HUES64 (cell line): ENCODE data around the gene PRKAG3.

Experiments used
- H3K27ac ChIP-seq: 2 replicates; pipeline ENCODE4 v1.7.0; 2013; ENCODE audit warnings: low read depth, low read length, inconsistent platforms
- H3K27me3 ChIP-seq: 2 replicates; pipeline ENCODE4 v1.6.1; 2013; ENCODE audit warnings: mild to moderate bottlenecking, low read length; ENCODE audit not compliant: insufficient read depth
- H3K36me3 ChIP-seq: 2 replicates; pipeline ENCODE4 v1.6.1; 2013; ENCODE audit warnings: mild to moderate bottlenecking, low read length; ENCODE audit not compliant: insufficient read depth
- H3K4me1 ChIP-seq: 2 replicates; pipeline ENCODE4 v1.6.1; 2013; ENCODE audit warnings: mild to moderate bottlenecking, low read length, moderate library complexity; ENCODE audit not compliant: insufficient read depth
- H3K4me3 ChIP-seq: 2 replicates; pipeline ENCODE4 v1.5.1; 2013; ENCODE audit warnings: mild to moderate bottlenecking, low read length, moderate library complexity
- H3K9ac ChIP-seq: 2 replicates; pipeline ENCODE4 v1.6.1; 2013; ENCODE audit warnings: mild to moderate bottlenecking, low read depth, low read length
- H3K9me3 ChIP-seq: 2 replicates; pipeline ENCODE4 v1.6.1; 2013; ENCODE audit warnings: low read depth, low read length; ENCODE audit not compliant: insufficient read depth
- WGBS: fragments of 150-250, 120-280 bp; methylation state at CpG from one replicate; pipeline ENCODE4 v1.1.7; 2013; ENCODE audit warnings: missing lambda C conversion rate; 5-methylcytosine and 5-hydroxymethylcytosine counted together

Gene PRKAG3

DNA sequence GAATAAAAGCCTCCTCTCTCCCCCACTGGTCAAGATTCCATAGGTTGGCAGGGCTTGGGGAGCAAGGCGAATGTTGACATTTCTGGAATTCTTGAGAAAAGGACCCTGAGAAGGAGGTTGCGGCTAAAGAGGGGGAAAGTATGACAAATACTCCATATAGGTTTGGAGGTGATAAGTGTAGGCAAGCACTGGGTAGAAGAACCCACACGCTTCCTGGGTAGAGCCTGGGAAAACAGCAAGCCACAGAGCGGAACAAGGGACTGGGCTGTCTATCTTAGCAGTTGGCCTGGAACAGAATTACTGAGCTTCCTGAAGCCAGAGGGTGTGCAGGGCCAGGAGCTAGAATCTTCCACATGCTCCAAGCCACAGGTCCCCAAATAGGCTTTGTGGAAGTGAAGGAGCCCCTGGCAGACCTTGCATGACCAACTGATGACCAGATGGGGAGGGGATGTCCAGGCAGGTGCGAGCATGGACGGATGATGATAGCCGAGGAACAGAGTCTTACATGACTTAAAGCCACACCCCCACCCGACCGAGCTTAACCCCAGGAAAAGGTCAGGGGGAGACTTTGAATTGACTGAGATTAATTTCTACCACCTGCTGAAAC lies 9.9 kb downstream of the PRKAG3 start:
- Histone ChIP-seq H3K9ac (no peak overlapping the region), H3K27me3 (no peaks in the 10 kb centered on the region), H3K4me3 (no peak overlapping the region), H3K4me1 (no peaks in the 10 kb centered on the region), H3K9me3 (no peaks in the 10 kb centered on the region), H3K36me3 (no peaks in the 10 kb centered on the region), H3K27ac (no peak overlapping the region)
- WGBS: 92% methylated on average over 9 of the region's 9 CpGs

DNA sequence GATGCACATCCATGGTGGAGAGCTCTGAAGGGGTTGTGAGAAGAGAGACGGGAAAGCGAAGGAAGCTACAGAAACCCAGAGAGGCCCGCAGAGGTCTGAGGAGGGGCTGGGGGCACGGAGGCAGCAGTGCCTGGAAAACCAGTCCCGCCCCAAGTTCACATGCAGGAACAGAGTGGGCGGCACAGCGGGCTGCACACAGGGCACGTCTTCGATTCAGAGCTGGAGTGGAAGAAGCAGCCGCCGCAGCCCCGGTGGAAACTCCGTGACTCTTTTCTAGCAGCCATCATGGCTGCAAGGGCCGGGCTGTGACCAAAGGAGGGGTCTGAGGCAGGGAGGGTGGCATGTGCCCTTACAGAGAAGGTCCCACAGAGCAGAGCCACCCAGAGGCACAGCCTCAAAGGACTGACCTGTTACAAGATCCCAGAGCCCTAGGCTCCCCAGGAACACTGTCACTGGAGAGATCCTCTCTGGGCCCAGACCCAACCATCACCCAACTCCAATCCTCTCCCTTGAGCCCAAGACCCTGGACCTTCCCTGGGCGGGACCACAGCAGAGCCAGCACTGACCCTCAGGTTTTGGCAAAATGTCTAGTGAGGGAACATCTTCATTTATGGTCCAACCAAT lies 10.7 kb downstream of the PRKAG3 start:
- 95% methylated on average over 15 of the region's 15 CpGs for WGBS

DNA sequence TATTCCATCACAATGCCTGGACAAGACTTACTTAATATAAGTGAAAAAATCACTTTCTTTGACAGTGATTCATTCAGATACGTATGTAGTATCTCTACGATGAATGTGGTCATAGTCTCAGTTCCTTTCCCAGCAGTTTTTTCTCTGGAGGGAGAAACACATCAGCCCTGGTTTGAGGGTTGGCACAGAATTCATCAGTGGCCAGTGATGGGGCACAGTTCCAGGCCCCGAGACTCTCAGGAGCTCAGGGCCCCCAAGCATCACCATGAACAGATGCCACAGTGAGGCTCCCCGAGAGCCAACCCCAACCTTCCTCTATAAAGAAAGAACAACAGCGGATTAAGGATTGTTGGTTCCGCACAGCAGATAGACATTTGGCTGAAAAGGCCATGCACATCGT lies 12.5 kb downstream of the PRKAG3 start:
- no peaks in the 10 kb centered on the region for H3K36me3 ChIP-seq
- no peaks in the 10 kb centered on the region for H3K4me1 ChIP-seq
- H3K9me3 ChIP-seq: no peaks in the 10 kb centered on the region
- no peak overlapping the region for H3K27ac ChIP-seq
- no peaks in the 10 kb centered on the region for H3K27me3 ChIP-seq
- no peak overlapping the region for H3K9ac ChIP-seq
- H3K4me3 ChIP-seq: no peak overlapping the region
- 96% methylated on average over 7 of the region's 7 CpGs for WGBS

More for the DNA sequence above, 10.7 kb downstream of the PRKAG3 start:
- Histone ChIP-seq H3K9me3 (no peaks in the 10 kb centered on the region), H3K27ac (no peak overlapping the region), H3K9ac (no peak overlapping the region), H3K4me3 (no peak overlapping the region), H3K36me3 (no peaks in the 10 kb centered on the region), H3K4me1 (no peaks in the 10 kb centered on the region), H3K27me3 (no peaks in the 10 kb centered on the region)

DNA sequence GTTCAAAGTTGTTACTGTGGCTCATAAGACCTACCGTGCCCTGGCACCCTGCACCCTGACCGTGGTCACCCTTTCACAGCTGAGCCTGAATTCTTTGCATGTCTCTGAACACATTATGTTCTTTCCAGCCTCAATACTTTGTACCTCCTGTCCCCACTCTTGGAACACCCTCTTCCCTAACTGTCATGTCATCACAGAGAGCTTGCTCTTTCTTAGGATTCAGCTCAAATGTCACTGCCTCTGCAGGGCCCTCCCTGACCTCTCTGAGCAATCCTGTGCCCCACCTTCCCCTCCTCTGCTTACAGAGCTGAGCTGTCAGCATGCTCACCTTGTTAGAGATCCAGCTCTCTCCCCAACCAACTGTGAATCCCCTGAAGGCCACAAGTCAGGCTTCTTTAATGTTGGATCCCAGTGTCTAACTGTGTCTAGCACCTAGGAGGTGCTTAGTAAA lies 15.0 kb downstream of the PRKAG3 start:
- H3K9ac ChIP-seq: no peak overlapping the region
- no peaks in the 10 kb centered on the region for H3K4me1 ChIP-seq
- WGBS: 92% methylated on average over 2 of the region's 2 CpGs
- H3K4me3 ChIP-seq: no peak overlapping the region
- no peaks in the 10 kb centered on the region for H3K27me3 ChIP-seq
- no peaks in the 10 kb centered on the region for H3K9me3 ChIP-seq
- no peaks in the 10 kb centered on the region for H3K36me3 ChIP-seq
- H3K27ac ChIP-seq: no peak overlapping the region

DNA sequence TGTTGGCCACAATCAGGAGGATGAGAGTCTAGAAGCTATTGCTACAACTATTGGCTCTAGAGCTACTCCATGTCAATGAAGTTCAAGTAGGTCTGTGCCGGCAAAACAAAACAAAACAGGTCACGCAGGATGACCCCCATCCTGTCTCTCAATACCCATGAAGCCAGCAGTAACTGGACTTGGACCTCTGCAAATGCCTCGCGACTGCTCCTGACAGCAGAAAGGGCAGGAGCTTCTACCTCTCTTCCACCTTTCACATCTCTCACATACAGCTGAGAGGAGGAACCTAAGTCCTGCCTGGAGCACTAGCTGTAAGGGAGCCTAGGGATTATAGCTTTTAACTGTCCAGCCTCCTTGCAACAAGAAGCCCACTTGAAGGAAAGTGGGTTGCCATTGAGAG lies 16.0 kb downstream of the PRKAG3 start:
- H3K27me3 ChIP-seq: no peaks in the 10 kb centered on the region

DNA sequence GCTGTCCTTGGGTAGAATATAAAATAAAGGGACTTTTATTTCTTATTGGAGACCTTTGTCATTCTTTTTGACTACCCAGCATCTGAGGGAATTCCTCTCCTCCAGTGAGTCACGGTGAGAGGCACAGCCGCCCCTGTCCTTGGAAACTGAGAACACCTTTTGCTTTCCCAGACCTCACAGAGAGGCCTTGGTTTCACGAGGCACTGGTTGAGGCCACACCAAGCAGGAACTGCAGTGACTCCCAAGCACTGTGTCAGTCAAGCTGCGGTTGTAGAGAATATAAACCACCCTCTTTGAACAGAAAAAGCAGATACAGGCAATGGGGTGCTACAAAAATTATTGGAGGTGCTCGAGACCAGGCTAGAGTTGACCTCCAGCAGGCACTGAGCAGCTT lies 16.4 kb downstream of the PRKAG3 start:
- H3K36me3 ChIP-seq: no peaks in the 10 kb centered on the region
- WGBS: 92% methylated on average over 5 of the region's 5 CpGs
- no peaks in the 10 kb centered on the region for H3K9me3 ChIP-seq
- H3K4me3 ChIP-seq: no peak overlapping the region
- no peak overlapping the region for H3K9ac ChIP-seq
- no peak overlapping the region for H3K27ac ChIP-seq
- H3K27me3 ChIP-seq: no peaks in the 10 kb centered on the region
- H3K4me1 ChIP-seq: no peaks in the 10 kb centered on the region

More for the DNA sequence above, 16.0 kb downstream of the PRKAG3 start:
- H3K4me1 ChIP-seq: no peaks in the 10 kb centered on the region
- no peak overlapping the region for H3K4me3 ChIP-seq
- no peaks in the 10 kb centered on the region for H3K9me3 ChIP-seq
- 94% methylated on average over 4 of the region's 4 CpGs for WGBS
- H3K27ac ChIP-seq: no peak overlapping the region
- H3K36me3 ChIP-seq: no peaks in the 10 kb centered on the region
- no peak overlapping the region for H3K9ac ChIP-seq

DNA sequence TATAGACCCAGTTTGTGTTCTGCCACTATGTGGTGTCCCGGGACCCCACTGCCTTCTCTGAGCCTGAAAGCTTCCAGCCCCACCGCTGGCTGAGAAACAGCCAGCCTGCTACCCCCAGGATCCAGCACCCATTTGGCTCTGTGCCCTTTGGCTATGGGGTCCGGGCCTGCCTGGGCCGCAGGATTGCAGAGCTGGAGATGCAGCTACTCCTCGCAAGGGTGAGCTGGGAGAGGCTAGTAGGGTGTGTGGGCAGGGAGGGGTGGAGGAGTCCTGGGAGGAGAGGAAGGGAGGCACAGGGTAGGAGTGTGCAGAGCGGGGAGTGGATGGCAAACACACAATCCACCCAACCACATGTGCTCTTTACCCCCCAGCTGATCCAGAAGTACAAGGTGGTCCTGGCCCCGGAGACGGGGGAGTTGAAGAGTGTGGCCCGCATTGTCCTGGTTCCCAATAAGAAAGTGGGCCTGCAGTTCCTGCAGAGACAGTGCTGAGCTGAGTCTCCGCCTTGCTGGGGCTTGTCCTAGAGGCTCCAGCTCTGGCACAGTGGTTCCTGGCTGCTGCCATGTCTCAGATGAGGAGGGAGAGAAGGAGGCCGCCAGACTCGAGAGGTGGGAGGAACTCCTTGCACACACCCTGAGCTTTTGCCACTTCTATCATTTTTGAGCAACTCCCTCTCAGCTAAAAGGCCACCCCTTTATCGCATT lies 16.9 kb downstream of the PRKAG3 start:
- no peaks in the 10 kb centered on the region for H3K9me3 ChIP-seq
- H3K27me3 ChIP-seq: no peaks in the 10 kb centered on the region
- no peak overlapping the region for H3K4me3 ChIP-seq
- 96% methylated on average over 11 of the region's 13 CpGs for WGBS
- H3K9ac ChIP-seq: no peak overlapping the region
- no peak overlapping the region for H3K27ac ChIP-seq
- no peaks in the 10 kb centered on the region for H3K36me3 ChIP-seq
- H3K4me1 ChIP-seq: no peaks in the 10 kb centered on the region

DNA sequence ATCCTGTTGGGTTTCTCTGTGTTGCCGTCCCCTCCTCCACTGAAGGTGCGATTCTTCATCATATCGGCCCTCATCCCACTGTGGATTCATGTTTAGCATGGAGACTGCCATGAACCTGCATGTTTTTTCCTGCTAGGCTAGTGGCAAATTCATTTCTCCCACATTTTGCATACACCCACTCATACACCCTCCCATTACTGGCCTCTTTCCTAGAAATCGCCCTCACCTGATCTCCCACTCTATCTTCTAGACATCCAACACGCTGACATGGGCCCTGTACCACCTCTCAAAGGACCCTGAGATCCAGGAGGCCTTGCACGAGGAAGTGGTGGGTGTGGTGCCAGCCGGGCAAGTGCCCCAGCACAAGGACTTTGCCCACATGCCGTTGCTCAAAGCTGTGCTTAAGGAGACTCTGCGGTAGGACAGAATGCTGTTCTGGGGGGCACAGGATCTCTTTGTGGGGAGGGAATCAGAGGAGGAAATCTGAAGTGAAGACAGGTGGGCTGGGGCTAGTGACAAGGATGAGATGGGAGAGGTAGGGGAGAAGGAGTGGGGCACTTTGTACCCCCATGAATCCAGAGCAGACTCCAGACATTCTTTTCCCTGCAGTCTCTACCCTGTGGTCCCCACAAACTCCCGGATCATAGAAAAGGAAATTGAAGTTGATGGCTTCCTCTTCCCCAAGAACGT lies 17.7 kb downstream of the PRKAG3 start:
- Histone ChIP-seq H3K36me3 (no peaks in the 10 kb centered on the region), H3K4me1 (no peaks in the 10 kb centered on the region), H3K4me3 (no peak overlapping the region), H3K27me3 (0 out of 2 replicates have a peak, but pooled peaks cover 3% of the 10 kb centered on the region), H3K27ac (no peak overlapping the region), H3K9ac (no peak overlapping the region), H3K9me3 (no peaks in the 10 kb centered on the region)
- WGBS: 92% methylated on average over 11 of the region's 11 CpGs

GRCh38 chr2:218812861-218813260 lies 18.7 kb downstream of the PRKAG3 start:
- H3K9ac ChIP-seq: no peak overlapping the region
- H3K27me3 ChIP-seq: 0 out of 2 replicates have a peak, but pooled peaks cover 3% of the 10 kb centered on the region
- H3K4me1 ChIP-seq: no peaks in the 10 kb centered on the region
- H3K4me3 ChIP-seq: no peak overlapping the region
- no peak overlapping the region for H3K27ac ChIP-seq
- 88% methylated on average over 4 of the region's 5 CpGs for WGBS
- H3K36me3 ChIP-seq: no peaks in the 10 kb centered on the region
- H3K9me3 ChIP-seq: no peaks in the 10 kb centered on the region

DNA sequence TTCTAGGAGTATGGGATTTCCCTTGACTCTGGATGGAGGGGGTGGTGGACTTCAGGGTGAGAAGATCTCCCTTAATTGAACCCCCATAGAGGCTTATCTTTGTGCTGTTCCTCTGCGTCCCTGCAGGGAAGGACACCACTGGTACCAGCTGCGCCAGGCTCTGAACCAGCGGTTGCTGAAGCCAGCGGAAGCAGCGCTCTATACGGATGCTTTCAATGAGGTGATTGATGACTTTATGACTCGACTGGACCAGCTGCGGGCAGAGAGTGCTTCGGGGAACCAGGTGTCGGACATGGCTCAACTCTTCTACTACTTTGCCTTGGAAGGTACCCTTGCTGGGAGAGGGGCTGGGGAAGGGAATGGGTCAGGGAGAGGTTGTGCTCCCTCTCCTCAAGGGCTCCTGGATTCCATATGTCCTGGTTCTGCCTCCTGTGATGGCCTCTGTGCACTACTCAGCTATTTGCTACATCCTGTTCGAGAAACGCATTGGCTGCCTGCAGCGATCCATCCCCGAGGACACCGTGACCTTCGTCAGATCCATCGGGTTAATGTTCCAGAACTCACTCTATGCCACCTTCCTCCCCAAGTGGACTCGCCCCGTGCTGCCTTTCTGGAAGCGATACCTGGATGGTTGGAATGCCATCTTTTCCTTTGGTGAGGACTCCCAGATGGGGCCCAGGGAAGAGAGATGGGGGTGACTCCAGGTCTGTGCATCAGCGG lies 19.3 kb downstream of the PRKAG3 start:
- Histone ChIP-seq H3K9ac (no peak overlapping the region), H3K4me1 (no peaks in the 10 kb centered on the region), H3K27me3 (0 out of 2 replicates have a peak, but pooled peaks cover 3% of the 10 kb centered on the region), H3K36me3 (no peaks in the 10 kb centered on the region), H3K4me3 (no peak overlapping the region), H3K27ac (no peak overlapping the region), H3K9me3 (no peaks in the 10 kb centered on the region)
- WGBS: 95% methylated on average over 21 of the region's 21 CpGs
